ENCODE results near the gene TMEM207.

TMEM207 gene

DNA sequence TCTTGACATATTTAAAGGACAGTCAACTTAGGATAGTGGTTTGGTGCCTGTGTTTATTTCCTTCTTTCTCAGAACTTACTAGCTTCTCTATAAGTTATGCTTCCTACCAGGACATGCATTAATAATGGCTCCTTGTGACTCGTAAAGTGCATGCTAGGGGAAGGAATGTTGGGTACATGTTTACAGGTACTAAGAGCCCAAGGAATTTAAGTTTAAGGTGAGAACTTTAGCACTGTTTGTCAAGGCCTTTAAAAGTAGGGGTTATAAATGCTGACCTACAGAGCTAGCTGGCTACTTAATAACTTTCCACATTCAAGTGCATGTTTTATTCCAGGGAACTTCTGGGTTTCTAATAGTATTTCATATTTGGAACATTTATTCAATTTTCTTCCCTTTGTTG lies at the start of gene TMEM207:
TSS of gene TMEM207 (minus strand) at position 101 of the 400 bp plus-strand sequence. CDS start at position 9, 92 bp downstream.
- in situ Hi-C loops (cut with MboI; ENCODE audit: low pct_unique_long_range_greater_than_20kb, low sequenced_read_pairs, unreplicated experiment) = no loop called here
- TF ChIP-seq, protein P1, sequence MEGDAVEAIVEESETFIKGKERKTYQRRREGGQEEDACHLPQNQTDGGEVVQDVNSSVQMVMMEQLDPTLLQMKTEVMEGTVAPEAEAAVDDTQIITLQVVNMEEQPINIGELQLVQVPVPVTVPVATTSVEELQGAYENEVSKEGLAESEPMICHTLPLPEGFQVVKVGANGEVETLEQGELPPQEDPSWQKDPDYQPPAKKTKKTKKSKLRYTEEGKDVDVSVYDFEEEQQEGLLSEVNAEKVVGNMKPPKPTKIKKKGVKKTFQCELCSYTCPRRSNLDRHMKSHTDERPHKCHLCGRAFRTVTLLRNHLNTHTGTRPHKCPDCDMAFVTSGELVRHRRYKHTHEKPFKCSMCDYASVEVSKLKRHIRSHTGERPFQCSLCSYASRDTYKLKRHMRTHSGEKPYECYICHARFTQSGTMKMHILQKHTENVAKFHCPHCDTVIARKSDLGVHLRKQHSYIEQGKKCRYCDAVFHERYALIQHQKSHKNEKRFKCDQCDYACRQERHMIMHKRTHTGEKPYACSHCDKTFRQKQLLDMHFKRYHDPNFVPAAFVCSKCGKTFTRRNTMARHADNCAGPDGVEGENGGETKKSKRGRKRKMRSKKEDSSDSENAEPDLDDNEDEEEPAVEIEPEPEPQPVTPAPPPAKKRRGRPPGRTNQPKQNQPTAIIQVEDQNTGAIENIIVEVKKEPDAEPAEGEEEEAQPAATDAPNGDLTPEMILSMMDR (IDR thresholded peaks at IDR 0.05; ENCODE audit: extremely low read depth, insufficient read depth, missing control alignments) = no peak
- DNase-seq (ENCODE audit: low spot score) = no peak

DNA sequence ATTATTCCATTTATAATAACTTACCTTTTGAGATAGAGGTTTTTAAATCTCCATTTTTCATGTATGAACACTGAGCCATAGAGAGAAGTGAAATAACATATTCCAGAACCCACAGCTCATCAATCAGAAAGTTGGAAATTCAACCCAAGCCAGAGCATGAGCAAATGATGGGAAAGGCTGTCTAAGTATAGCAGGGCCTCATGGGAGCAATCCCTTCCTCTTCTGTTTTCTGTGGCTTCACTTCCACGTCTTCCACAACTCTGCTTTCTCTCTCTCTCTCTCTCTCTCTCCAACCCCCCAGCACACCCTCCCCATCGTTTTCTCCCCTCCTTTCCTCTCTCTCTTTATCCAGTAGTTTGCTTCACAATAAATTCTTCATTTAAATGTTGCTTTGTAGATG lies 49.4 kb upstream of the TMEM207 start:
- TF ChIP-seq, protein P1 (IDR thresholded peaks at IDR 0.05; ENCODE audit: extremely low read depth, insufficient read depth, missing control alignments) = no peak
- no peak for DNase-seq (ENCODE audit: low spot score)
- in situ Hi-C loops (cut with MboI; ENCODE audit: low pct_unique_long_range_greater_than_20kb, low sequenced_read_pairs, unreplicated experiment) = no loop called here

DNA sequence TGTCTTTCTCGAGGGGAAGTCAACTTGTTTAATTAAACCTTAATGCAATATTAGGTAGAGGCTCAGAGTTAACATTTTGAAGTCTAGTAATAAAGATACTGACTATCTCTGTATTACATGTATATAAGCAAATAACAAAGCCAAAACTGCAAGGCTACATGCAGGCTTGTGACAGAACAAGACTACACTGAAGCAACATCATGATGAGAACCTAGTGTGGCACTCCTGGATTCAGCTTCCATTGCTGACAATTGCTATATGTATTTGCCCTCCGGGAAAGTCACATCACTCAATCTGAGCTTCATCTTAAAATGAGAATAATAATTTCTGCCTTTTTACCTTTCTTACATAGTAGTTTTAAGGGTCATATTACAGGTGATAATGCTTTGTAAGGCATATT lies 48.6 kb upstream of the TMEM207 start:
- TF ChIP-seq, protein P1 (IDR thresholded peaks at IDR 0.05; ENCODE audit: extremely low read depth, insufficient read depth, missing control alignments) = no peak
- in situ Hi-C loops (cut with MboI; ENCODE audit: low pct_unique_long_range_greater_than_20kb, low sequenced_read_pairs, unreplicated experiment) = no loop called here
- DNase-seq (ENCODE audit: low spot score) = no peak

DNA sequence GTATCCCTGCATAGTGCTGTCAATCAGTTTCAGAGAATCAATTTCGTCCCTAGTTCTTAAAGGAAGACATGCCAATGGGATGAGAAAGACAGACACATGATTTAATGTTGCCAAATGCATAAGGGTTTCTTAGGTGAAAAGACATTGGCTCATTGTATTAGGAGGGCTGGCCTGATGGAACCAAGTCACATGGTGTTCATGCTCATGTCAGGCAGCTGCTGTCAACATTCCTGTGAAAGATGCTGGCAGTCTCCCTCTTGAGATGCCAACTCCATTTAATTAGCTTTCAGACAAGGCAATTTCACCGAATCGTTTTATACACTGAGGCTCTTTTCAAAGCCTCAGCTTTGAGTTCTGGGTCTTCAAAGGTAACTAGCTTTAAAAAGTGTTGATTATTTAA lies 48.1 kb upstream of the TMEM207 start:
- in situ Hi-C loops (cut with MboI; ENCODE audit: low pct_unique_long_range_greater_than_20kb, low sequenced_read_pairs, unreplicated experiment) = no loop called here
- TF ChIP-seq, protein P1 (IDR thresholded peaks at IDR 0.05; ENCODE audit: extremely low read depth, insufficient read depth, missing control alignments) = no peak
- DNase-seq (ENCODE audit: low spot score) = no peak

DNA sequence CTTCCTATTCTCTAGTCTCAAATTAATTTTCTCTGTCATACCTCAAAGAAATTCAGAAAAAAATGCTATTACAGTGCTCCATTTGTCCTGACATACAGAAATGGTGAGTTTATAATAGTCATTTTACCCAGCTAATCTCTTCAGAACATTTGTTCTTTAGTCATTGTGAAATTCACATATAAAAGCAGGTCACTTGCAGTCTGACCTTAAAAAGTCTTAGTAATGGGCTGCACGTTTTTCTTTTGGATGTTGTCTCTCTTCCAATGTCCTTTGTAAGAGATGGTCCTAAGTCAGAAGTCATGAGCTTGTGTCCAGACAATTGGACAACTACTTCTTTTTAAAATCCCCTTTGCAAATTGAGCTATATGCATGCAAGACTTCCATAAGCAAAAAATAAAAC lies 47.2 kb upstream of the TMEM207 start:
- in situ Hi-C loops (cut with MboI; ENCODE audit: low pct_unique_long_range_greater_than_20kb, low sequenced_read_pairs, unreplicated experiment) = no loop called here
- no peak for DNase-seq (ENCODE audit: low spot score)
- TF ChIP-seq, protein P1 (IDR thresholded peaks at IDR 0.05; ENCODE audit: extremely low read depth, insufficient read depth, missing control alignments) = no peak

GRCh38 chr3:190495796-190496195 lies 46.1 kb upstream of the TMEM207 start:
- in situ Hi-C loops (cut with MboI; ENCODE audit: low pct_unique_long_range_greater_than_20kb, low sequenced_read_pairs, unreplicated experiment) = no loop called here
- no peak for DNase-seq (ENCODE audit: low spot score)
- TF ChIP-seq, protein P1 (IDR thresholded peaks at IDR 0.05; ENCODE audit: extremely low read depth, insufficient read depth, missing control alignments) = no peak

GRCh38 chr3:190495354-190495753 lies 45.7 kb upstream of the TMEM207 start:
- in situ Hi-C loops (cut with MboI; ENCODE audit: low pct_unique_long_range_greater_than_20kb, low sequenced_read_pairs, unreplicated experiment) = no loop called here
- TF ChIP-seq, protein P1 (IDR thresholded peaks at IDR 0.05; ENCODE audit: extremely low read depth, insufficient read depth, missing control alignments) = no peak

More at GRCh38 chr3:190495354-190495753, 45.7 kb upstream of the TMEM207 start:
- no peak for DNase-seq (ENCODE audit: low spot score)

Measured in GM13977 (cell line).